GM03348 (cell line): ENCODE data around the gene SCGB1D2.

Experiments used
- DNase-seq: peaks from one replicate; pipeline ENCODE4 v3.0.0; 2012; ENCODE audit warnings: low spot score

SCGB1D2 gene

DNA sequence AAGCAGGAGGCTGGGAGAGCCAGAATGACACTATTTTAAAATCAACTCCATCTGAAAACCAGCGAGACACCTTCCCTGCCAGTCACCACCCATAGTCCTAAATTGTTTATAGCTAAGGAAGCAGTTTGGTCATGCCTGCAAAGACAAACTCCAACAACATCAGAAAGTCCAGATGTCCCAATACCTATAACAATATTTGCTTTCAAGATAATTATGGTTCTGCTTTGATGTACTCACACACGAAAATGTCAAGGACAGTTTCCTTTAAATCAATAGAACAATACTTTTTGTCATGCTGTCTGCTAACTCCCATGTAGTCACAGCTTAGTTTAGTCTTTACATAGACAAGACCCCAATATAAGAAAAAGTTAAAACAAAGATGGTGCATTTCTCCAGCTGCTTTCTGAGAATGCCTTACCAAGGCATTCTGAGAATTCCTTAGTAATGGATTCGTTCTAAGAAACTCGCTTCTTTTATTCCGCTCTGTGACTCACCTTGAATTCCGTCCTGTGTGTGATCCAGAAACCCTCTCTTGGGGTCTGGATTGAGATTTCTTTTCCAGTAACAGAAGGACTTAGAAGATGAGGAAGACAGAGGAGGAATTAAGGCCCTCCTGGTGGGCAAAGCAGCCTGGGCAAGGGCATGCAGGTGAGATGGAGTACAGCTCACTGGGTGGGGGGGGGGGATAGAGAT is 18.4 kb downstream of the SCGB1D2 start:
- no peak for DNase-seq

DNA sequence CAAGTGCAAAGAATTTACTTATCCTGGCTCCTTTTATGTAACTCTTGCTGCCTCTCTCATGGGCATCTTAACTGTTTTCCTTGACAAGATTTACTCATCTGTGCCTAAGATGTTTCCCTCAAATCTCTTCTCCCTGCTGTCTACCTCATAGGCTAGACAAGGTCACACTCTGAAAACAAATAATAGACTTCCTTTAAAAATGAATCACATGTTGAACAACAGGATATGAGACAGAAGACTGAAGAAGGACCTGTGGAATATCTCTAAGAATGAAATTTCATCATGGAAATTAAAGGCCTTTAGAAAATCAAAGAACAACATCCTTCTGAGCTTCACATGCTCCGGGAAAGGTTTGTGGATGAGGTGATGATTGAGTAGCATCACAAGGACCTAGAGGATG is 22.0 kb downstream of the SCGB1D2 start:
- DNase-seq = no peak

DNA sequence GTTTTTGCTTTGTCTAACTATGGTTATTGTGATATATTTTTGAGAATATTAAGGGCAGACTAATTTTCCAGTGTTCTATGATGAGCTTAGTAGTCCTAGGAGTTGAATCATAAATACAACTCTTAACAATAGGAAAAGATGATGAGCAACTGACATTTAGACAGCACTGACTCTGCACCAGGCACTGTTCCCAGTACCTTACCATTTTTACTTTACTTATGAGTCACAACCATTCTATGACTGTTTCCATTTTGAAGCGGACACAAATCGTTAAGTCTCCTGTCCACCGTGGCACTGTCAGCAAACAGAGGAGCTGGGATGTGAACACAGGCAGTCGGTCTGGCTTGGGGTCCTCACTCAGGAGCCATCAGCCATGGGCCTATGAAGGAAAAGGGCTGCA is 24.5 kb downstream of the SCGB1D2 start:
- no peak for DNase-seq

DNA sequence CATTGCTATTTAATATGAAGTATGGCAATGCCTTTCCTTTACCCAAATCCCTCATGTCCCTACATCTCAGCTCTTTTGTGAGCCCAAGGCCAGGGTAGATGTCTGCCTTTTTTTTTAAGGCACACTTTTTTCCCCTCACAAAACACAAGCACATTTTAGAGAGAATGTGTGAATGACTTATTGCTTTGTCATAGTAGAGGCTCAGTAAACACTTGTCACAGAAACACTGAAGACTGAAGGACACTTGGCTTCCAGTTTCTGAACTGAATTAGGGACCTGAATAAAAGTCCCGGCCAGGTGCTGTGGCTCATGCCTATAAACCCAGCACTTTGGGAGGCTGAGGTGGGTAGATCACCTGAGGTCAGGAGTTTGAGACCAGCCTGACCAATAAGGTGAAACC is 25.0 kb downstream of the SCGB1D2 start:
- no peak for DNase-seq

DNA sequence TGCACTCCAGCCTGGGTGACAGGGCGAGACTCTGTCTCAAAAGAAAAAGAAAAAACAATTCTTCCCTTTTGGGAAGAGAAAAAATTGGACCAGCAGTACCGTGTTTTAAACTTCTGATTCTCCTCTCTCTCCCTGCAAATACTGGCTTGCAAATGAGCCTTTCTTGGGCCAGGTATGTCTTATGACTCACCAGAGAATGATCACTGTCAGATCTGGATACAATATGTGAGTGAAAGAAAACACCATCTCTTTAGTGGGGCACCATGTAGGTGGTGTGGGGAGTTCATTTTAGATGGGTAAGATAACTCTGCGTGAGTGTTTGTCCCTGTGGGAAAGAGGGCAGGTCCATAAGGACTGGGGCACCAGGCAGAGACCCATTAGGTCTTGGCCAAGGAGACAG is 25.5 kb downstream of the SCGB1D2 start:
- no peak for DNase-seq

DNA sequence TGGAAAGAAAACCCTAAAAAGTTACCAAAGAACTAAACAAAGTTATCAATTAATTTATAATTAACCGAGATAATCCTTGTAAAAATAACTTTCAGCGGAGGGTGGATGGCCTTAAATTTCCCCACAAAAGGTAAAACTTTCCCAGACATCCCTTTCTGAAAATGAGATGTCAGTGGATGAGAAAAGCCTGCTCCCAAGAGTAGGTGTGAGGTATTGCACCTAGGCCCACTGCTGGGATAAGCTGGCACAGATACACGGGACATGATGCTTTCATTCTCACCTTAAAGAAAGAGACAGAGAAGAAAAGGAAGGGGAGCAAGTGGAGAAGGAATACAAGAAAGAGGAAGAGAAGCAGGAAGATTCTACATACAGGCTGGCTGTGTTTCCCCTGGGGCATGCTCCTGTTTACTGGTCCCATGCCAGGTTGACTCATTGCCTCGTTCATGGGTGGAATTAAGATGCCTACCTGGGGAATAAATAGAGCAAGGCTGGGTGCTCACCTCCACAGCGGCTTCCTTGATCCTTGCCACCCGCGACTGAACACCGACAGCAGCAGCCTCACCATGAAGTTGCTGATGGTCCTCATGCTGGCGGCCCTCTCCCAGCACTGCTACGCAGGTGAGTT is 27.7 kb downstream of the SCGB1D2 start, which contains the start of gene SCGB2A2:
Gene SCGB2A2 (plus strand): TSS at position 505 of the 625 bp plus-strand sequence. CDS start 59 bp downstream, at position 564.
- no peak for DNase-seq

DNA sequence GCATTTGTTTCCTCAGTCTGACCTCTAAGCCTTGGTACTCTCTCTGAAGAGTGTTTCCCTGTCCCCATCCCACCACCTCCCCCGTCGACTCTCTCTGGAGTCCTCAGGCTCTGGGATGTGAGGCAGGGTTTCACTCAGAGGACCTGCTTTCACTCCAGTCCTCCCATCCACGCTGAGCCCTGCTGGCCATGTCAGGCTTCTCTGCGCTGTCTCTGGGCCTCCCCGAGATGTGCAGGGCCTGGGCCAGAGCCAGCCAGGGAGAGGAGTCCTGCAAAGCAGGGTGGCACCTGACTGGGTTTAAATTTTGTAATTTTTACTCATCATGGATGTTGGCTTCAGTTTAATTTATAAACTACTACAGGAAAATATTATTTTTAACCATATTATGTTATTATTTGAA is 31.2 kb downstream of the SCGB1D2 start:
- DNase-seq = no peak

DNA sequence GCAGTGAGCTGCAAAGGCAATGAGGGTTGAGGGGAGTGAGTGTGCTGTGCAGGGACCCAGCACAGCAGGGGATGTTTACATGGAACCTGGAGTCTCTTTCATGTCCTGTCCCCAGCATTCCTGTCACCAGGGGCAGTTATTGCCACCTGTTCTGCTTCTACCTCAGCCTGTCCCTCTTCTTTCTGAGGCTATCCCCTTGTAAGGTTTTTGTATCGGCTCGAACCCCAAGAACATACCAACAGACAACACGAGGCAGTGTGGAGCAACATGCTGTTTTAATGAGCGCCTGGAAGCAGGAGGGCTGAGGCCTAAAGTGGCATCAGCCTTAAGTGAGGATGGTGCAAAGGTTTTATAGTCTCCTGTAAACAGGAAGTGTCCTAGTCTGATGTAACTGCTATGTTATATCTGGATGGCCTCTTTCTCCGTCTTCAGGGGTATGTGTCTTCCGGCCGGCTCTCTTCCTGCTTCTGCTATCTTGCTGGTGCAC is 31.8 kb downstream of the SCGB1D2 start:
- DNase-seq = no peak

DNA sequence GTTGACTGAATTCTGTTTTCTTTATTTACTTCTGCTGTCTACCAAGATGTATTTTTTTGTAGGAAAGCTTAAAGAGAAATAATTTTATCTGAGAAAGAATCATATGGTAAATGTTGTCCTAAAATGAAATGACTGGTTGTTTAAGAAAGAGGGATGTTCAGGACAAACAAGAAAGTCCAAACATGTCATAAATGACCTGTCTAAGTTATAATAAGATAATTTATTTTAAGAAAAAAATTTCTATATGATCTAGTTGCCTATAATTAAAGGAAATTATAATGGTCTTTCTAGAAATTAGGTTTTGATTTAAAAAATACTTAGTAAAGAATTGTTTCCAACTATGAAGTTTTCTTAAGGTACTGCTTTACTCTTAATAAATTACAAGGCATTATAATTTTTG is 38.4 kb downstream of the SCGB1D2 start:
- DNase-seq = no peak
